GM04504 (cell line): ENCODE measurements around the gene C11orf21.

Experiments used
- DNase-seq: peaks from one replicate; pipeline ENCODE4 v3.0.0-alpha.2; 2012; ENCODE audit warnings: low read depth

The C11orf21 gene

DNA sequence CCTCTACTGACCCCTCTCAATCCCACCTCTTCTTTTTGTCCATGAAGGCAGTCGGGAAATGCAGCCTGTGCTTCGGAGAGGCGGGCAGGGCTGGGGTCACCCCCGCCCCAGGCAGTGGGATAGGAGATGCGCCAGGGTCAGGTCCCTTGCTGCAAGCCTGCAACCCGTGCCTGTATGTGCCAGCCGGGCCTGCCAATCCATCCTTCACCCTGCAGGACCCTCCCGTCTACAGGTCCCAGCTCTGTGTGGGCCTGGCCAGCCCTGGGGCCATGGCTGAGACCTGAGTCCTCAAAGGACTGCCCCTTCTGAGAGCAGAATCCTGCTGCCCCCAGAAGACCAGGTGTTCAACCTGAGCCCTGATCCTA is 42.3 kb downstream of the C11orf21 start:
- no peak for DNase-seq

DNA sequence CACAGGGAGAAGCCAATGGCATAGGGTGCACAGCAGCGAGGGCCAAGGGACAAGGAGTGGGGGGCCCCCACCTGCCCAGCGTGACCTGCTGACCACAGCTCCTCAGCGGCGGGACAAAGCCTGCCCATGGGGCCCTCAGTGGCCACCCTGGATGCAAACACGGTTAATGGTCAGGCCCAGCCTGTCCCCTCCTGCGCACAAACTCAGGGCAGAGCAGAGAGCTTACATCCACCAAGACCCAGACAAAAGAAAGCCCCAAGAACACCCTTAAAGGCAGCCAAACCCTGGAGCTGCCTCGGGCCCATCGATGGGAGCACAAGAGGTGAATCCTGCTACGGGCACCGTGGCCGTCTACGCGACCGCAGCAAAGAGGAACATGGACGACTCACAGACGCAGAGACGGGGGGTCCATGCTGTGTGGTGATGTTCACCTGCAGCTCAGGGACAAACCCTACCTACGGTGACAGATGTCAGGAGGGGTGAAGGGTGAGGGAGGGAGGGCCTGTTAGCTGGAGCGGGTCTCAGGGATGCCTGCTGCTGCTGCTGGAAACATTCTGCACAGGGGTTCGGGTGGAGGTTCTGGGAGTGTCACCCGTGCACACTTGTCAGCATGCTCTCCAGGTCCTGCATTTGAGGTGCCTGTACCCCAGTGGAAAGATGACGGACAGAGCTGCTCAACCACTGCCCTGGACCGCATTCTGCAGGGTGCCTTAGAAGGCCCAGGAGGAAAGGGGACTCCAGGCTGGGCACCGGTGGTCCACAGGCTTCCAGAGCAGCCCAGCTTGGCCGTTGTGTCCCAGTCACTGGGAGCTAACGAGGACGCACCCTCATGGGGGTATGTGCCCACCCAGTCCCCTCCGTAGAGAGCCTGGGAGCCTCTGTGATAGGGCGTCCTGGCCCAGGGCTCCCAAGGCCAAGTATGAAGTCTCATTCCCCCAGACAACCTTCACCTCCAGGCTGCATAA is 42.9 kb downstream of the C11orf21 start:
- DNase-seq: no peak

DNA sequence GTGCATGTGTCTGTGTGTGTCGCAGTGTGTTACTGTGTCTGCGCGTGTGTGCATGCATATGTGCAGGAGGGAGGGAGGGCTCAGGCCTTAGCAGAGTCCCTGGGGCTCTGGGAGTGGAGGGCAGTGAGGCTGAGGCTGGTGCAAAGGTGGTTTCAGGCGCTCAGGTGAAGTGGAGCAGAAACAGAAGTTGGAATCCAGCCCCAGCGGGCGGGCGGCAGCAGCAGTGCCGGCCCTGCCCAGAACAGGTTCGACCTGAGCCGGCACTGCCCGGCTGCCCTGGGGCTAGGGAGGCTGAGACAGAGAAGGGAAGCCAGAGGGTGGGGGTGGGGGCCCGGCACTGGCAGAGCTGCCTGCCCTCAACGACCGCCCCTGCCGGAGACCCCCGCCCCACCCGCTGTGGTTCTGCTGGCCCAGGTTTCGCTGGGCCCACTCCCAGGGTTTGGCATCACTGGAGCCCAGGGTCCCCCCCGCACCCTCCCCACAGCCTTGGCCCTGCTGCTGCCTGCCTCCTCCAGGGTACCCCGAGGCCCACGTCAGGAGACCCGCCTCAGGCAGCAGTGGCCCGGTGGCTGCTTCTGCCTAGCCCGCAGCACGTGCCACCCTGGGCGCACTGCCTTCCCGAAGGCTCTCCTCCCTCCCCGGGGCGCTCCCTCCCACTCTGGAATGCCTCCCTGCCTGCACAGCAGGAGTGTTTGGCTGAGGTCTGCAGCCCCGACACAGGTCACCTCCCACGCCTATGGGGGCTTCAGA is 44.6 kb downstream of the C11orf21 start:
- no peak for DNase-seq

DNA sequence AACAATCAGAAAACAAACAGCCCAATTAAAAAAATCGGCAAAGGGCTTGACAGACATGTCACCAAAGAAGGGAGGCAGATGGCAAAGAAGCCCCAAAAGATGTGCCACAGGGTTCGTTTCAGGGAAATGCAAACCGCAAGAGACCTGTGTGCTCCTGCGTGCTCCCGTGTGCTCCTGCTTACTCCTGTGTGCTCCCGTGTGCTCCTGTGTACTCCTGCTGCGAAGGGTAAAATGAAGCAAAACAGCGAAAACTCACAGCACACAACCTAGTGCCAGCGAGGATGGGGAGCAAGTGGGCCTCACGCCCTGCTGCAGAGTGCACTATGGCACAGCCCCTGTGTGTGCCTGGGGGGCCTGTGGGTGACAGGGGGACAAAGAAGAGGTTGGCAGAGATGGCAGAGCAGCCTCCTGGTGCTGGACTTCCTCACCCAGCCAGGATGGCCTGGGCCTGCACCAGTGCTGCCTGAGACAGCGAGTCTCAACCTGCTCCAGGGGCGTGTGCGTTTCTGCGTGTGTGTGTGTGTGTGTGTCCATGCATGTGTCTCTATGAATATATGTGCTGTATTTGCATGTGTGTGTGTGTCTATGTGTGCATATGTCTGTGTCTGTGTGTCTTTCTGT is 45.3 kb downstream of the C11orf21 start:
- DNase-seq: no peak

DNA sequence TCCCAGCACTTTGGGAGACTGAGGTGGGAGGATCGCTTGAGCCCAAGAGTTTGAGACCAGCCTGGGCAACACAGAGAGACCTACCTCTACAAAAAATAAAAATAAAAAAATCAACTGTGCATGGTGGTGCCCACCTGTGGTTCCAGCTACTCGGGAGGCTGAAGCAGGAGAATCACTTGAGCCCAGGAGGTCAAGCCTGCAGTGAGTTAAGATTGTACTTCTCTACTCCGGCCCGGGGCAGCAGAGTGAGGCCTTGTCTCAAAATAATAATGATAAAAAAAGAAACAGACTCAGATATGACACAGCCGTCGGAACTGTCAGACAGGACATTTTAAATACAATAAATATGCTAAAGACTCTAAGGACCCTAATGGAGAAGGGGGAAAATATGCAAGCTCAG is 49.7 kb downstream of the C11orf21 start:
- DNase-seq: no peak

DNA sequence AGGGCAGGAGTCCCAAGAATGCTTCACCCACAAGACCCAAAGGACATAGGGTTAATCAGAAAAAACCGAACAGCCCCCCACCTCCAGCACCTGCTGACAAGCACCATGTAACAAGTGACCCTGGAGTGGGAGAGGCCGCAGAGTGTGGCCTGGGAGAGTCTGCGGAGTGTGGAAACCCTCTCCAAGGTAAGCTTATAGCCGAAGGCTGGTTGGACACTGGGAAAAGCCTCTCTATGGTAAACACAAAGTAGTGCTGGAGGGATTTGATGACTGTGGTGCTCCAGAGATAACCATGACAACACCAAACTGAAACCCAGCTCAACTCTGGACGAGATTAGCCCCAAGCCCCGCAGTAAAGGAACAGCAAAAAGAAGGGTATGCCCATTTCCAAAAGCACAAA is 50.6 kb downstream of the C11orf21 start:
- DNase-seq: no peak

DNA sequence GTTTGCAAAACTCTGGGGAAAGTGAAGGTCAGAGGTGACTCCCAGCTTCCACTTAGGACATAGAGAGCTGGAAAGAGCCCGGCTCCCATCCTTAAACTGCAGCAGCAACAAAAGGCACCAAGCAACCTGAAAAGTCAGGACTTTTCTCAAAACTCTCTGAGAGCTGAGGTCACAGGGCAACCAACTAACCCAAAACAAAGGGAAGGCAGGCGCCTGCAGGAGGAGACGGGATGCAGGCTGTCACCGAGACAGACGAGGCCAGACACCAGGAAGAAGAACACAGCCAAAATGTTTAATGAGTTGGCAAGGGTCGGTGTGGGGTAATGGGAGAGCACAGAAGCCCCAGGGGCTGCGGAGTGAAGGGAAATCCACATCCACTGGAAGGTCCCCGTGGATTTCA is 51.2 kb downstream of the C11orf21 start:
- no peak for DNase-seq

DNA sequence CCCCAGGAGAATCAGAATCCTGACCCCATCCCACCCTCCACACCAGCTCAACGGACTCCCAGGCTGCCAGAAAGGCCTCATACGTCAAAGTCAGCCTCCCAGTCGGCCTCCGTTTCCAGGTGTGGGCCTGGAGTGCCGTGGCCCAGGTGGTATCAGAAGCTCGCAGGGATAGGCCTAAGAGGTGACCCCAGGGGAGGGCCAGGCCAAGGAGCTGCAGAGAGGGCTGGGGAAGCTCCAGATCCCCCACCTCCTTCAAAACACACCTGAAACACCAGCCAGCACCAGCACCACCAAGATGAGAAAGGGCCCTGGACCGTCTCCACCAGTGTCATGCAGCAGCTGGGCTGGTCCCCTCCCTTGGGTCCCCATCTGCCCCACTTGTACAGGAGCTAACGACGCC is 51.7 kb downstream of the C11orf21 start:
- no peak for DNase-seq

DNA sequence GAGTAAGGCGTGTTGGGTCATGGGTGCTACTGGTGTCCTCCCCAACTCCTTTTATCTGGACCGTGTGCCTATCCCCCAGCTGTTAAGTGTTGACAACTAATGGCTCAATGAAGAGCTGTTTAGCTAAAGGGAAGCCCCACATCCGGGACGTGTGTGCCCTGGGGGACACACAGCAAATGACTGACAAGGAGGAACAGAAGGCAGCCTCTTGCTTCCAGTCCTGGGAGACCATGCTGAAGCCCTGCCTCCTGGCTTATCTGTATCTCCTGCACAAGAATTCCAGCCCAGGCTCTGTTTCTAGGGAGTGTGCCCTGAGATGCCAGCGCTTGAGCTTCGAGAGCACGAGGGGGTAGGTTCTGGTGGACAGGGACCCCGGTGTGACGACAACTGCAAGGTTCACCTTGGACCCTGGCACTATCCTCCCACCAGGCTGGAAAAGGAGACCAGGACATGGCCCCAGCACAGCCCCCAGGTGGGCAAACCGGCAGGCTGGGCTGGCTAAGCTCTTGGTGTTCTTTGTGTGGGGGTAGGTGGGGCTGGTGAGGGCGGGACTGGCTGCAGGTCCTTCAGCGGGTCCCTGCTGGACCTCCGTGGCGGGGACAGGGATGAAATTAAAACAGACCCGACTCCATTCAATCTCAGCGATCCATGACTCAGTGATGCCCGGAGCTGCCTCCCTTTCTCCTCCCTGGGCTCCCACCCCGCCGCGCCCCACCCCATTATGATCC is 52.4 kb downstream of the C11orf21 start:
- no peak for DNase-seq

DNA sequence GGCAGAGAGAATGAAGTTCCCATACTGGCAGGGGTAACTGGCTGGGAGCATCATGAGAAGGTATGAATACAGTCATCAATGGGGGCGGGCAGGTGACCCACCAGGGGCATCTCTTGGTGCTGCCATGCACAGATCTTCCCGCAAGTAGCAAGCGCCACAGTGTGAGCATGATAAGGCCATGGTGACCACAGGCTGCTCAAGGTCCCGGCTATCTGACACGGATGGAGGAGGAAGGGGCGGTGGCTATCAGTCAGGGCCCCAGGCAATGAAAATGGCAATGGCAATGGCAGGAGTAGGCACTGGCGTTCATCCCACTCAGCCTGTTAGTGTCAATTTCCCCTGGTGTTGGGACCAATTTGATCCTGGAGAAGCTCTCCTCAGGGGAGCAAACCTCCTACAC is 53.0 kb downstream of the C11orf21 start:
- no peak for DNase-seq

DNA sequence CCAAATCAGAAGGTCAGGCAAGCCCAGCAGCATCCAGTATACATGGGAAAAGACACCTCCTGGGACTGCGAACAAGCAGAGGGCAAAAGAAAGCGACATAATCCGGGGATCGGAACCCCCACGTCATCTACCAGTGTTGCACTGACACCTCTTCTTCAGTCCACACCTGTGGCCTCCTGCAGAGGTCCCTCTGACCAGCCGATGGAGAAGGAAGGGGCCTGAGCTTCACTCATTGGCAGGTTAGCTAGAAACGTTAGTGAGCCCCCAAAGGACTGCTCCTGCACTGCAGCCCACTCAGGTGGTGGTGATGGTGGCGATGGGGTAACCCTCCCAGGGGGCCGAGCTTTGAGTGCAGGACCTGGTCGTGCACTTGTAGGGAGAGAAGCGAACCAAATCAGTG is 53.5 kb downstream of the C11orf21 start:
- DNase-seq: no peak

DNA sequence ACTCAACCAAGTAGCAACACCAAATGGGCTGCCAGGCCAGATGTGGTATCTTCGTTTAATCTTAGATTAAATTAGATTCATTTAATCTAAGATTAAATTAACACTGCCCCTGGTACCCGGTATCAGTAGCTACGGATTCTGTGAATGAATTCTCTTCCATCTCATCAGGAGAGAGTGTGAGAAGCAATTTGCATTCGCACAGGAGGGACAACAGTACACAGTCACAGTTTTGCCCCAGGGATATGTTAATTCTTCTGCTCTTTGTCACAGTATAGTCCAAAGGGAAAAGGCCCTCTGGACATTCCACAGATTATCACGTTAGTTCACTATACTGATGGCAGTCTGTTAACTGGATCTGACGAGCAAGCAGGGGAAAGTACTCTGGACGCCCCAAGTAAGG is 54.2 kb downstream of the C11orf21 start:
- DNase-seq: no peak
